Tibial nerve (tissue), 4 donors: ENCODE results near the gene GYPE.
"Not testable (repeated sequence)": the region's sequence is repeated elsewhere in the genome, so short reads cannot be mapped to it uniquely, and the experiment has no call there.

ENCODE experiments used
- EP300 ChIP-seq, 2 donors: sonication (generic); formaldehyde crosslinking; IDR thresholded peaks; one replicate each; pipeline ENCODE4 v1.6.1; 2017; ENCODE audit warnings: antibody characterized with exemption in 2 of 2, mild to moderate bottlenecking in 1 of 2
- POLR2A ChIP-seq, 2 donors: fragments of 450-650 bp; IDR thresholded peaks; one replicate each; pipeline ENCODE4 v1.6.1; 2017; ENCODE audit warnings: antibody characterized with exemption in 2 of 2, mild to moderate bottlenecking in 2 of 2, moderate library complexity in 2 of 2
- TF ChIP-seq, protein P1 (sequence below), 5 experiments: fragments of 200-600 bp in 3 of 5; fragments of 450-650 bp in 2 of 5; sonication (generic) in 3 of 5; IDR thresholded peaks; one replicate each; pipeline ENCODE4 v1.5.1; 2016 to 2019; ENCODE audit warnings: antibody characterized with exemption in 5 of 5, mild to moderate bottlenecking in 3 of 5, moderate library complexity in 2 of 5

DNA sequence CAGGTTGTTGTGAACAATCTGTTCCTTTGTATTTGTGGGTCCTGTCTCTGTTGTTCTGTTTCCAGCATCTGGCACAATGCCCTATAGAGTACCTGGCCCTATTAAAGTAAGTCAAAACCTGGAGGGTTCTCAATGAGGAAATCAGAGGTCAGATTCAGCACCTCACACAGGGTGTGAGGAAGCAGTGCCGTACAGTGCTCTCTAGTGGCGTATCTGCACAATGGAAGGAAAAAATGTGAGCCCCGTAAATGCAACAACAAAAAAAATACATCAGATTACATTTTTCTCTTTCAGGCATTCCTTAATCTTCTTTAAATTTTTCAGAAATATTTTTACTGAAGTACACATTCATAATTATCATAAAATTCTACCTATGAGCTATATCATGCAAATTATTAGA, 2.5 kb upstream of the GYPE start:
- TF ChIP-seq, protein P1, sequence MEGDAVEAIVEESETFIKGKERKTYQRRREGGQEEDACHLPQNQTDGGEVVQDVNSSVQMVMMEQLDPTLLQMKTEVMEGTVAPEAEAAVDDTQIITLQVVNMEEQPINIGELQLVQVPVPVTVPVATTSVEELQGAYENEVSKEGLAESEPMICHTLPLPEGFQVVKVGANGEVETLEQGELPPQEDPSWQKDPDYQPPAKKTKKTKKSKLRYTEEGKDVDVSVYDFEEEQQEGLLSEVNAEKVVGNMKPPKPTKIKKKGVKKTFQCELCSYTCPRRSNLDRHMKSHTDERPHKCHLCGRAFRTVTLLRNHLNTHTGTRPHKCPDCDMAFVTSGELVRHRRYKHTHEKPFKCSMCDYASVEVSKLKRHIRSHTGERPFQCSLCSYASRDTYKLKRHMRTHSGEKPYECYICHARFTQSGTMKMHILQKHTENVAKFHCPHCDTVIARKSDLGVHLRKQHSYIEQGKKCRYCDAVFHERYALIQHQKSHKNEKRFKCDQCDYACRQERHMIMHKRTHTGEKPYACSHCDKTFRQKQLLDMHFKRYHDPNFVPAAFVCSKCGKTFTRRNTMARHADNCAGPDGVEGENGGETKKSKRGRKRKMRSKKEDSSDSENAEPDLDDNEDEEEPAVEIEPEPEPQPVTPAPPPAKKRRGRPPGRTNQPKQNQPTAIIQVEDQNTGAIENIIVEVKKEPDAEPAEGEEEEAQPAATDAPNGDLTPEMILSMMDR (IDR thresholded peaks at IDR 0.05): peak in 2 of 5 experiments; percentile 15 to 19
- TF ChIP-seq EP300, POLR2A (IDR thresholded peaks at IDR 0.05): not testable (repeated sequence)
